Activated effector memory CD4-positive, alpha-beta T cell treated with Interleukin-2 at 50 U/mL for 16 hours (primary cell): Measurements from ENCODE around the gene RILP.

Source experiments
- DNase-seq: peaks from one replicate; pipeline ENCODE4 v3.0.0-alpha.2; 2020

Gene RILP

DNA sequence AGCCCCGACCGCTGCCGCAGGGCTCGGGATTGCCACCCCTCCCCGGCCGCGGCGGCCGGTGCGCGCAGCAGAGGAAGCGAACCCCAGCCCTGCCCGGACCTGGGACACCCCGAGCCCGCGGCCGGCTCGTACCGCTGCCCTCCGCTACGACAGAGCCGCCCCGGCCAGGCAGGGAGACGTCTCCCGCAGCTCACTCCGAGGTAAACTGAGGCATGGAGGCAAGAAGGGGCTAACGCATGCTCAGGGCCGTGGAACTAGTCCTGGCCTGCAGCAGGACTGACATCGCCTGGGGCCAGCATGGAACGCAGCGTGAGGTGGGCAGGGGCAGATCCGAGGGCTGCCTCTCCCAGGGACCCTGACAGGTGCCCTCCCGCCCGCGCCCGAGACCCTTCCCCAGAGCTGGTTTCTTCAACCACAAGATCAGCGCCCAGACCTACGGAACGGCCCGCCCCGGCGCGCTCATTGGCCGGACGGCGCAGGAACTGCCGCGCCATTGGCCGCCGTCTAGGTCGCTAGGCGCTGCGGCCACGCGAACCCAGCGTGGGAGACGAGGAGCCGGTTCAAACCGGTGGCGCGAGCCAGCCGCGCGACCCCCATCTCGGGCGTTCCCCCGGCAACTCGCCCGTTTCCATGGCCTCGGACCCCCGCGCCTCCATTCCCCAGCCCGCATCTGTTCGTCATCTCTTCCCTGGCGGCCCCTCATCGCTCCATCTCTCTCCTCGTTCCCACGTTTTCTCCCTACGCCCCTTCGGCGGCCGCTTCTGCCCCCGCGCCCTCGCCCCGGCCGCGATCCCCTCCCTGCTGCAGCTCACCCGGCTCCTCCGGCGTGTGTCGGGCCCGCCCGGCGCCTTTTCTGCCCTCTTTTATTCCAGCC lies 21.4 kb downstream of the RILP start, which contains the start of gene SLC43A2:
TSS of gene SLC43A2 (minus strand) at position 853 of the 874 bp plus-strand sequence. CDS start 960 bp downstream, outside the sequence.
- peak; percentile 65 for DNase-seq

DNA sequence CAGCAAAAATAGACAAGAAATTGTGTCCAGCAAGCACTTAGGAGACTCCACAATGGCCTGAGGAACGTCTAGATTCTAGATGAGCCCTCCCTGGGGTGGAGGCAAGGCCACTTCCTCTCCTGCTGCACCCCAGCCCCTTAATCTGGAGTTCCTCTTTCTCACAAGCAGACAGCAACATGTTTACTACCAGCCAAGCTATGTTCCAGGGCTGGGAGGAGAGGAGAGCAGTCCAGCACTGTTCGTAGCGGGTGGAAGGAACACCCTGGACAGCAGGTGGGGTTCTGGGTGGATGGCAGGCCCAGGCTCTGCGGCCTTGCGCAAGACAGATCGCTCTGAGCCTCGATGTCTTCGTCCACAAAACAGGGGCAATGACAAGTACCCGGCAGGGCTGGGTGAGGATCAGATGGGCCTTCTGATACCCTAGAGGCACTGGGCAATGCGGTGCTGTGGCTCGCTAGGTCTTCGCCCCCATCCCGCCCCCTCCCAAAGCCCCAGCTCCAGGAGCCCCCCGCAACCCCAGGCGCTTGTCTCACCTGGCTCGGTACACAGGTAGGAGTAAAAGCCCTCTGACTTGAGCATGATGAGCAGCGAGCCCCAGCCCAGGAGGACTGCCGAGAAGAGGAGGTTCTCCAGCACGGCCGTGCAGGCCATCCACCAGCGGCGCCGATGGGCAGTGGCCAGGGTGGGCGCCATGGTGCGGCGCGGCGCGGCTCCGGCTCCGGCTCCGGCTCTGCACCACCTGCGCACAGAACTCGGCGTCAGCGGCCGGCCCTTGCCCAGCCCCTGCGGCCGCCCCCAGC lies 22.3 kb downstream of the RILP start:
- DNase-seq = no peak

DNA sequence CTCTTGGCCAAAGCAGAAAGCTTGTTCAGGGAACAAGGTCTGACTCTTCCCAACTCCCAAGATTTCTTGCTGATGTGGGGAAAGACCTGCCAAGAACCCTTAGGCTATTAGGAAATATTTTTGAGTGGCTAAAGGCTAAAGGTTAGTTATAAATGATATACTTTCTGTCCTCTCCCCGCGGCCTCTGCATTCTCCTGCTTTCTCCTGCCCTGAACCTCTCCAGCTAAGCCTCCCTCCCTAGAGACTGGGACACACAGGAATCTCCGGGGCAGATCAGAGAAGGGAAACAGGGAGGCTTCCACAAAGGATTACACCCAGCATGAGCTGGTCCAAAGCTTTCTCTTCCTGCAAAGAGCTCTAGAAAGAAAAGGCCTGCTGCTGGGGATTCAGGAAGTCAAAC lies 23.3 kb downstream of the RILP start:
- DNase-seq = no peak

DNA sequence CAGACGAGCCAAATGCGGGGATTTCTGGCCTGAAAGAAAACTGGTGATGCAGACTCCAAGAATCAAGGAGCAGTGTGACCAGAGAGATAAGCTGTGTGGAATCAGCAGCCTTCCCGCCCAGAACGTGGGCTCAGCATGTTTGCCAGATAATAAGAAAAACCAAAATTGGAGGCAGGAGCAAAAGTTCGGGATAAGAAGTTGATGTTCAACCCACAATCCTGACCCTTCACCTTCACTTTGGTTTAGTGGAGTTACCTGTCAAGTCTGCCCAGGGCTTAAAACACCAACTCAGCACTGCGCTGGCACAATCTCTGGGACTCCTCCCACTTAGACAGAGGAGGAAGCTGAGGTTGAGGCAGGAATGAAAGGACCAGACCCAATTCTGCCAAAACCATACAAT lies 24.1 kb downstream of the RILP start:
- no peak for DNase-seq

DNA sequence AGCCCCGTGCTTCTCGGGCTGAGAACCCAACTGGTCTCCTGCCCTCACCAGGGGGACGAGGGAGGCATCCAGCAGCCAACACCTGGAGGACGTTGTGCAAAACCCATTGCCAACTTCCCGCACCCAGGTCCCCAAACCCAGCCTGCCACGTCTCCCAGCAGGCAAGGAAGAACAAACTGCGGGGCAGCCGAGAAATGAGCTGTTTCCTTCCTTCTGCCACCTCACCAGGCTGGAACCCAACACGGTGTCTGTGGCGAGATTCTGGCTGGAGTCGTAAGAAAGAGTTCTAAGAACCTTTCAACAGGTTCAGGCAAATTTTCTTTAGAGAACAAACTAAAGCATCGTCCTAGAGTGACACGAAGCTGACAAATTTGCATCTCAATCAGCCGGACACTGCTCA lies 24.6 kb downstream of the RILP start:
- no peak for DNase-seq

DNA sequence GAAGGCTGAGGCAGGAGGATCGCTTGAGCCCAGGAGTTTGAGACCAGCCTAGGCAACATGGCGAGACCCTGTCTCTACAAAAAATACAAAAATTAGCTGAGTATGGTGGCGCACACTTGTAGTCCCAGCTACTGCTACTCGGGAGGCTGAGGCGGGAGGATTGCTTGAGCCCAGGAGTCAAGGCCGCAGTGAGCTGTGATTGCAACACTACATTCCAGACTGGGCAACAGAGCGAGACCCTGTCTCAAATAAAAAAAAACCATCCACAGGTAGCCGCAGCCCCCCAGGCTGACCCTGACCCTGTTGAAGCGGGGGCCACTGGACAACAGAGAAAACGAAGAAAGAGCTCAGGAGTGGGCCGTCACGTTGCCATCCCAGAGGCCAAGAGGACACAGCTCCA lies 25.0 kb downstream of the RILP start:
- DNase-seq = no peak

DNA sequence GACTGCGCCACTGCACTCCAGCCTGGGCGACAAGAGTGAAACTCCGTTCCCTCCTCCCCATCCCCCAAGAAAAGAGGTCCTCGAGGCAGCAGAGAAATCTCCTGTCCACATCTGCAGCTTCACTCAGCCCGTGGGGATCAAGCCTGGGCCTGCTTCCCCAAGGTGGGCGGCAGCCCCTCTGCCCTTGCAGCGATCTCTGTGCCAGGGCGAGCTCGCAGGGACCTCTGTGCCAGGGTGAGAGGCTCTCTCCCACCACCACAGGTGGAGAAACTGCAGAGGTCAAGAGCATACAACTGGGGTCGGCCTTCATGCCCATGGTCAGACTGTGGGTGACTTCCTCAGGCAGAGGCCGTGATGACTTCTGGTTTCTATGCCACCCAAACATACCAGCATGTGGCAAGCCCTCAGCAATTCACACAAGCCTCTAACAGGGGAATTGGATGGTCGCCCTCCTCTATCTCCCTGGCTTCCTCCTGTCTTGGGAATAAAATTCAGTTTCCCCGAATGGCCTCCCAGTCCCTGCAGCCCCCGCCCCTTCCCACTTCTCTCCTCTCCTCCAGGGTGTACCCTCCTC lies 26.5 kb downstream of the RILP start:
- DNase-seq = no peak

DNA sequence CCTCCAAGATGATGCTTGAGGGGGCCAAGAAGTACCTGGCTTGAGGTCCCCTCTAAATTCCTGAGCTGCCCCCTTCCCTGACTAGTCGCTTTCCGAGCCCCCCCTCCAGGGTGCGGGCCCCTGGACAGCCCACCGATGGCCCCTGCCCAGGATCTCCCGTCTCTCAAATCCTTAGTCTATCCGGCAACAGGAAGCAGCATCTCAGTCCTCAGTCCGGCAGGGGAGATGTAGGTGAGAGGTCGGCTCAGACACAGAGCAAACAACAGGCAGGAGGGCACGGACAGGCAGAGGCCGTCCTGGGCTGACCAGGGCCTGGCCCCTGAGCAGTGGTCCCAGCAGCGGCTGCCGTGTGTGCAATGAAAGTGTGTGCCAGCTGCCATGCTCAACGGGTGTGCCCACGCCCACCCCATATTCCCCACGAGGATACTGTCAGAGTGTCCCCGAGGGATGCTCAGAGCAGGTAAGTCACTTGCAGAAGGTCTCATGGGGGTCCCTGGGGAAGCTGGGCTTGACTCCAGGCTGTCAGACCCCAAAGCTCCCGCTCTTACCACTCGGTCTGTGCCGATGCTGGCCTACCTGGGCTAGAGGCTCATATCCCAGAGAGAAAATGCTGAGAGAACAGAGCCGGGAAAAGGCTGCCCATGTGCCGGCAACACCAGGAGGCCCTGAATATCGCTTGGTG lies 28.3 kb downstream of the RILP start:
- no peak for DNase-seq

DNA sequence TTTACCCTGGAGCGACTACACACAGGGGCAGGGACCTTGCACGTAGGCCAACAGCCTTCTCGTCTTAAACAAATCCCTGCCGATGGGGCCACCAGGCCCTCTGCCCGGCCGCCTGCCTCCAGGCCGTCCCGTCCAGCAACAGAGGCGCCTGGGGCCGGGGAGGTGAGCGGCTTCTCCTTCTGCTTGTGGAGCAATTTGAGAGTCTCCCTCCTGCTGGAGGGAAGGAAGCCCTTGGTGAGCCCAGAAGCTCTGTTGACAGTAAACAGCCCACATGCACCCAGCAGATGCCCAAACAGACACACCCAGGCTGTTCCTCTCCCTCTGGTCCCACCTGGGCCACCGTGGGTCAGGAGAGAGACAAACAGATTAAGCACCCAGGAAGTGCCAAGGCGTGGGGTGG lies 29.2 kb downstream of the RILP start:
- no peak for DNase-seq

DNA sequence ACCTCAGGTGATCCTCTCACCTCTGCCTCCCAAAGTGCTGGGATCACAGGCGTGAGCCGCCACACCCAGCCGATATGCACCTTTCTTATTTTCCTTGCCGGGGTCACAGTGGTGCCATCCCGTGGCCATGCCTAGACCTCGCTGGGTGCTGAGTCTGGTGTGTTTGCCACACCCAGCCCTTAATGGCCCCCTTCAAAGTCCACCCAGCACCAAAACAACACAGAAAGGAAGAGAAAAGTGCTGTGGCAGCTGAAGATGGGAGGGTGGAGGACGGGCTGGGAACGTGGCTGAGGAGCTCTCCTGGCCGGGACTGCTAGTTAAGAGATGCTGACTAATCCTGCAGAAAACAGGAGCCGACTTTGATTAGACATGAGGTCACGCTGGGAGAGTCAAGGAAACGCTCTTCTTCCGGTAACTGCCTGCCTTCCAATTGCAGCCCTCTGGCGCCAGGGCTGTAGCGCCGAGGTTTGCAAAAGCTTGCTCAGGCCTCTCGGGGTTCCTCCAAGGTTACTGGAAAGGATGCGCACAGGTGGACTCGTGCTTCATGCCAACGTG lies 32.0 kb downstream of the RILP start:
- DNase-seq = no peak

DNA sequence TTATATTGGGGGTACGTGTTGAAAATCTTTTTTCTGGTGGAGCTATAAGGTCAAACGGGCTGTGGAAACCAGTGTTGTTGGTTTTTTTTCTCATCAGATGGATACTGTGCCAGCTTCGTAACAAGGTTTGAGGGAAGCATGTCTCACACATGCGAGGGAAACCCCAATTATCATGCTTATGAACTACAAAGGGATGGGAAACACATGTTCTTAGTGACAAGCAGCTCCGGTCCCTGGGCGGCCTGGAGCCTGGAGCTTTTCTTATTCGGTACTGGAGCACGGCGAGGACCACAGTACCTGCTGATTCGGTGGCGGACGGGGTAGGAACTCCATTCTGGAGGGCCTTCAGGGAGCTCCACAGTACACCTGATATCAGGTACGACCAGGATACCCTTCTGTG lies 33.6 kb downstream of the RILP start:
- DNase-seq = no peak

DNA sequence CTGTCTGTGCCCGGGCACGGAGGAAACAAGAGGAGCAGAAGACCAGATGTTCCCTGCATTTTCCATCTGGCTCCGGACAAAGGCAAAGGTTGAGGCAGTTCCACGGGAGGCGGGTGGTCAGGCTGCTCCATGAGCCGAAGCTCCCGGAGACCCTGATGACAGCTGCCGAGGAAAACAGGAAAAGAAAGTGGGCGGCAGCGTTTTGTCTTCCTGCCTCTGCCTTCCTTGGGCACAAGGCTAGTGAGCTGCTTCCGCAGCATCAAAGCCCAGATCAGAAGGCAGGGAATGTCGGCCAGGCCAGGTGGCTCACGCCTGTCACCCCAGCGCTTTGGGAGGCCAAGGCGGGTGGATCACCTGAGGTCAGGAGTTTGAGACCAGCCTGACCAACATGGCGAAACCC lies 37.3 kb downstream of the RILP start:
- no peak for DNase-seq

DNA sequence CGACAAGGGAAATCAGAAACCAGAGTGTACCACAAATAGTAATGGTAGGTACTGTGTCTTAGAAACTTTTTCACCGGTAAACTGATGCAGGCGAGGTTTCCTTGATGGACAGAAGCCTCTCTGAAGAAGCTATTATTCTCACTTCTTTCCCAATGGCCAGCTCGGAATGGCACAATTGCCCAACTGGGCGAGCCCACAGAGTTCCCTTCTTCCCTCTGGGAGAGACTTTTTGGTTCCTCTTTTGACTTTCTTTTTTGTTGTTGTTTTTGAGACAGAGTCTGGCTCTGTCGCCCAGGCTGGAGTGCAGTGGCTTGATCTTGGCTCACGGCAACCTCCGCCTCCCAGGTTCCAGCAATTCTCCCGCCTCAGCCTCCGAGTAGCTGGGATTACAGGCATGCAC lies 38.0 kb downstream of the RILP start:
- no peak for DNase-seq

DNA sequence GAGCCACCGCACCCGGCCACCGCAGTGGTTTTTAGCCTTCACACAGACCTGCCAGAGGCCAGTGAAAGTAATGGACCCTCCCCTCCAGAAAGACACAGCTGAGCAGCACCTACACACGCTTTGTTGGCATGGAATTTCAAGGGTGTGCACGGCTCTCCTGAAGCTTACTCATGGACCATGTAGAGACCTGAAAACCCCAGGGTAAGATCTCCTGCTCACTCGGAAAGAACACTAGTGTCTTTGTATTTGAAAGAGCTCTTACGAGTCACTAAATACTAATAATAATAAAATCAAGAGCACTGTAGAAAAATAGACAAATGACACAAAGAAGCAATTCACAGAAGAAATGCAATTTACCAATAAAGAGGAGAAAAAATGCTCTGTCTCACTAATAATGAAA lies 41.0 kb downstream of the RILP start:
- DNase-seq = no peak

DNA sequence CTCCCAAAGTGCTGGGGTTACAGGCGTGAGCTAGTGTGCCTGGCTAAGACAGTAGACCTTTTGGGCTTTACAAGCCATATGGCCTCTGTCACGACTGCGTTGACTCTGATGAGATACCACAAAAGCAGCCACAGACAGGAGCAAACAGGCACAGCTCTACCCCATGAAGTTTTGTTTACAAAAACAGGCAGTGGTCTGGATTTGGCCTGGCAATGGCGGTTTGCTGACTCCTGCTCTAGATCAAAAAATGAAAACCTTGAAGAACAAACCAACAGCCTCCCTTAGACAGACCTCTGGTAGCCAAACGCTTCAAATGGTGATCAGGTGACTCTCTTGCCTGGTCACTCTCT lies 41.7 kb downstream of the RILP start:
- no peak for DNase-seq

DNA sequence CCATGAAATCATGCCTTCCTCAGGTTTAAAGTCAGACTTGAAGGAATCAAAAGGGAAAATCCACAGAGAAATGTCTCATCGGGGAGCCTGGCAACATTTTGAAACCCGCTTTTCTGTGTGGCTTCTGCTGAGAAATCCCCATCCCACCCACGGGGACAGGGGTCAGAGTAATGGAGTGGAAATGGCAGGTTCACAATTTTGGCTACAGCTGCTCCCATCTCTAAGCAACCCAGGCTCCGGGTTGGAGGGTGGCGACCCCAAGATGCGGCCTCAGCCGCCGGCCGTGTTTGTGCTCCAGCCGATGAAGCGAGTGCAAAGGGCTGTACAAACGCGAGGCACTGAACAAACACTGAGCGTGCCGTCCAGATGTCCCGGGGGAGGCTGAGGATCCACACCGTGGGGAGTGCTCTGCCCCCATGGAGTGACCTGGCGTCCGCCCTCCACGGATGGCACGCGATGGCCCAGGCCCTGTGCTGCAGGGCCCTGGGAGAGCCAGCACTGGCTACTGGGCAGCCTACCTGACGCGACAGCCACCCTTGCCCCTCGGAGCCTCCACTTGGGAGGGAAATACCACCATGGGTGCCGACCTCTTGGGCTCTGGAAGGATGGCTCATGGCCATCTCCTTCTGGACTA lies 43.2 kb downstream of the RILP start:
- DNase-seq = no peak

DNA sequence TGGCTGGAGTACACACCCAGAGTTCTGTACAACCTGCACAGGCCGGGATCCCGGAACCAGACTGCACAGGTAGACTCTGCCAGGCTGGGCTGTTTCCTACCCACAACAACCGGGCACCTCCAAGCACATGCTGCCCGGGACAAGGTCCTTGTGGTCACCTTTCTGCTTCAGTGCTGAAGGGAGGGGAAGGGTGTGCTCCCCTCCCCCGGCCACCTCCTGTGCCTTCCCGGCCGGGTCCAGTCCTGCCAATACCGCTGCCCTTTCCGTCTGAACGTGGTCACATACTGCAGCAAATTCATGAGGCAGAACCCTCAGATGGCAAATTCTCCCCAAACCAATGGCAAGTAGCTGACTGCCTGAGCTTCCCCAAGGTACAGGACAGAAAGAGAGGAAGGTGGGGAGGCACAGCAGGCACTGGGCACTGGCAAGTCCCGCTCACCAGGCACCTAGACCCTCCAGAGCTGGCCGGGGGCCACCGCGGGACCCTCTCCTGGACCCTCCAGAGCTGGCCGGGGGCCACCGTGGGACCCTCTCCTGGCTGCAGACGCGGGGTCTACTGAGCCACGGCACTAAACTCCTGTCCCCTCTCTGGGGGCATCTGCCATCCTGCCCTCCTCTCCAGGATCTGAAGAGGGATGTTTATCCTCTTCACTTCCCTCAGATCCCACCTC lies 43.9 kb downstream of the RILP start:
- no peak for DNase-seq

DNA sequence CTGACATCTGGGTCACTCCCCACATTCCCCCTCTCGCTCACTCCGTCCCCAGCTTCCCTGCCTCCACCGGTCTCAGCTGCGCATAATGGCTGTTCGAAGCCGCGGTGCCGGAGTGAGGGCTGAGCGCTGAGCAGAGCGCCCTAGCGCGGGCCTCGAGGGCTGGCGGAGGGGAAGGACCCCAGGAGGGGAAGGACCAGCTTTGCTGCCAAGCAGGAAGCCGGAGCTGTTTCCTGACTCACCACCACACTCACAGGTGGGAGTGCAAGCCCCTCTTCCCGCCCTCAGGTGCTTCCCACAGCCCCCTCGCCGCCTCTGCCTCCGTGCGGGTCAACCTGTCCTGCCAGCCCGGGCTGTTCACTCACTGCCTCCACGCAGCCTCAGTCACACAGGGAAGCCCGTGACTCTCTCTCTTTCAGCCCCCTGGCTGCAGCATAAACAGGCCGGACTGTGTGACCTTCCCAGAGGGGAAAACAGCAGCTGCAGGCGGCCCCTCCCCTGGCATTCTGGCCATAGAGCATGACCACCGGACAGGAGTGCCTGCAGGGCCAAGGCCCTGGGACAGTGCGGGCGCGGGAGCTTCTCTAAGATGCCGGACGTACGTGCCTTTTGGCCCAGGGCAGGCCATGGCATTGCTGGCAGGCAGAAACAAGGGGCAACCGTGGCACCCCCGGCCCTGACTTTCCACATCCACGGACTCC lies 44.7 kb downstream of the RILP start:
- DNase-seq = no peak

DNA sequence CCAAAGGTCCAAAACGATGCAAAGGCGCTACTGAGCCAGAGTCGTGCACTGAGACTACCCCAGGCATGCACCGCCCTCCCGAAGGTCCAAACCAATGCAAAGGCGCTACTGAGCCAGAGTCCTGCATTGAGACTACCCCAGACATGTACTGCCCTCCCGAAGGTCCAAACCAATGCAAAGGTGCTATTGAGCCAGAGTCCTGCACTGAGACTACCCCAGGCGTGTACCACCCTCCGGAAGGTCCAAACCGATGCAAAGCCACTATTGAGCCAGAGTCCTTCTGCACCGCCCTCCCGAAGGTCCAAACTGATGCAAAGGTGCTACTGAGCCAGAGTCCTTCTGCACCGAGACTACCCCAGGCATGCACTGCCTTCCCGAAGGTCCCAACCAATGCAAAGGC lies 48.1 kb downstream of the RILP start:
- DNase-seq = no peak

DNA sequence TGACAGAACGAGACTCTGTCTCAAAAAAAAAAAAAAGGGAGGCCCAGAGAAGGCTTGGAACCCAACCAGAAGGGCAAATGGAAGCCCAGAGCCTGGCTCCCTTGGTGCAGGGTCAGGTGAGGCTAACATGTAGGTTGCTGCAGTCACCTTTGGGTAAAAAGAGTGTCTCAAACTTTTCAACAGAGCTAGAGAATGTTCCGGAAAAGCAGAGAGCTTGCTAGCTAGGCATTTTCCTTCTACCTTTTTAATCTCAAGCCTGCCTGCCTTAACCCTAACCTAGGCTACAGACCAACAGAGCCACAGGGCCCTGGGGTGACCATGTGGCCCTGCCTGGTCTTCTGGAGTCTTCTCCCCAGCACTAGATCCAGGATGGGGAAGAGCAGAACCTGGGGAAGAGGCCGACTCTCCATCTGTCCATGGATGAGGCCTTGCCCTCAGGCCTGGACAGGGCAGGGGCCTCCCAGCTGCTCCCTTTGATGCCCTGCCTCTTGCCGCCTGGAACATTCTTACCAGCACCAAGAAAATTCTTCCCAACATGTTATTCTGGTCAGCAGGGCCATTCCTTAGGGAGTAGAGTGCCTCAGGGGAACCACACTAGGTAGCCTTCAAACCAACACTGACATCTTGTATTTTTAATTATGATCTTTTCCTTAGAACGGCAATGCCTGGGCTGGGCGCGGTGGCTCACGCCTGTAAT lies 51.1 kb downstream of the RILP start:
- no peak for DNase-seq
